Measurements from ENCODE around the gene GMCL2.
A peak's percentile ranks its signal among the peaks of the same experiment; 100 is the strongest.
"Not testable (repeated sequence)": the region's sequence is repeated elsewhere in the genome, so short reads cannot be mapped to it uniquely, and the experiment has no call there.

The GMCL2 gene

DNA sequence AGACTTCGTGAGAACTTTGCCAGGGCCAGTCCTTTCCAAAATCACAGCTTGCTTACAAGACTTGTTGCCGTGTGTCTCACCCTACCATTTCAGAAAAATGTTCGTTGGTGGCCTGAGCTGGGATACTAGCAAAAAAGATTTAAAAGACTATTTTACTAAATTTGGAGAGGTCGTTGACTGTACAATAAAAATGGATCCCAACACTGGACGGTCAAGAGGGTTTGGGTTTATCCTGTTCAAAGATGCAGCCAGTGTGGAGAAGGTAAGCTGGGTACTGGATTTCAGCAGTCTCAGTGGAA lies 18.5 kb upstream of the GMCL2 start:
- DNase-seq: no peak

DNA sequence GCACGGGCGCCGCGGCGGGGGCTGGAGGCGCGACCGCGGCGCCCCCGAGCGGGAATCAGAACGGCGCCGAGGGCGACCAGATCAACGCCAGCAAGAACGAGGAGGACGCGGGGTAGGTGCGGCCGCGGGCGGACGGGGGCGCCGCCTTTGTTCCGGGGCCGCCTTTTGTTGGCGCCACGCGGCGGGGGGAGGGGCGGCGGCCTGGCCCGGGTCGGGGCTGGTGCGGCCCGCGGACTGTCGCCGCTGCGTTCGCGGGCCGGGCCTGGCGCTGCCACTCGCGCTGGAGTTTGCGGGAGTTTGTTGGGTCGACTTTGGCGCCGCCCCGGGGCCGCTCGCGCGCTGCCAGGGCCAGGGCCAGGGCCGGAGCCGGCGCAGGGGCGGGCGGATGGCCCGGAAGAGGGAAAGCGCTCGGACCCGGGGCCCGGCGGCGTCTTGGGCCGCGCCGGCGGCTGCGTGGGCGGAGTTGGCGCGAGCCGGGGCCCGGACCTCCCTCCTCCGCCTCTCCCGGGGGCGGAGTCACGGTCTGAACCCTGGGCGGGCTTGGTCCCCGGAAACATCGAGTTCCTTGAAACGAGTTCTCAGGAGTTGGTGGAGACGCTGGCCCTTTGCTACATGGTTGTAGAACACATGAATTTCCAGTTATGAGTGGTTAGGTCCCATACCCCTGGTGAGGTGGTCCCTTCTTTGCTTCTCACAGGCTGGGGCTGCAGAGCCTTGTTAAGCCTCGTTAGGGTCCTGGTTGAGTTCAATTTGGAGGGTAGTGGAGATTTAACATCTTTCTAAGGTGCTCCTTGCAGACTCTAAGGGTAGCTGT lies 18.0 kb upstream of the GMCL2 start:
- peak in 1 of 2 donors; percentile 52 for DNase-seq

DNA sequence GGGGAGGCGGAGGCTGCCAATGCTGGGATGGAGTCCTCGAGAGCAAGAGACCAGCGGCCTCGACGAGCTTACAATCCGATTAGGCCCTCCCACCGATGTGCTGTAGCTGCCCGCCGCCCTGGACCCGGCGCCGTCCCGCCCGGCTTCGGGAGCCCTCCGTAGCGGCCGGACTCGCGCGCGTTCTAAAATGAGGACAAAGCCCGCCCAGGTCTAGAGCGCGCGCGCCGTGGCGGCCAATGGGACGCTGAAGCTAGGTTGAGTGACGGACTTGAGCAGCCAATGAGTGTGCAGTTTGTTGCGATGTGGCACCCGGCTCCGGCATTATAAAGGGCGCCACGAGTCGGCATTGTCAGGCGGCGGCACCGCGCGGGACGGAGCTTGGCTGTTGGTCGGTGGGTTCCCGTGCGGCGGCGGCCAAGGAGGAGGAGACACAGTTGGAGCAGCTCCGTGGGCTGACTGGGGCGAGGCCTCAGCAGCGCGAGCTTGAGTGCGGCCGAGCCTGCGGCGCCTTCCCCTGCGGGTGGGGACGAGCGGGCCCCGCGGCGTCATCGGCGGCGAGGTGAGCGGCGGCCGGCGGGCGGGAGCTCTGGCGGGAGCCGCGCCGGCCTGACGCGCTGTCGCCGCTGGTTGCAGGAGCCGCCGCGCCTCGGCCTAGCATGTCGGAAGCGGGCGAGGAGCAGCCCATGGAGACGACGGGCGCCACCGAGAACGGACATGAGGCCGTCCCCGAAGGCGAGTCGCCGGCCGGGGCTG lies 17.2 kb upstream of the GMCL2 start, which contains the start of gene HNRNPAB:
Gene HNRNPAB (plus strand): TSS at position 352 of the 753 bp plus-strand sequence. CDS start 305 bp downstream, at position 657.
- DNase-seq: peak; percentile 94

DNA sequence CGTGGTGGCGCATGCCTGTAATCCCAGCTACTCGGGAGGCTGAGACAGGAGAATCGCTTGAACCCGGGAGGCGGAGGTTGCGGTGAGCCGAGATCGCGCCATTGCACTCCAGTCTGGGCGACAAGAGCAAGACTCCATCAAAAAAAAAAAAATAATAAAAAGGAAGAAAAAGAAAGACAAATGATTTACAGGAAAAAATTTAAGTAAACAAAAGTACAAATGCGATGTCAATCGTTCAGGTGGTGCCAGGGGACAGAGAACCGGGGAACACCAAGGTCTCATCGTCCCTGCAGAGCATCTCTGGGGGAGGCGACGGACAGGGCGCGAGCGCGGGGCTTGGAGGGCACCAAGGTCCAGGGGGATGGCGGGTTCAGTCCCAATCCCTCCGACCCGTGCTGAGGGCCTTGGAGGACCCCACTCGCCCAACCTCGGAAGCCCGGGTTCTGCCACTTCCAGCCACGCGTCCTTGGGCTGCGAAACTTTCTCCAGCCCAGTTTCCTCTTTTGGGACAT lies 16.6 kb upstream of the GMCL2 start:
- no peak for DNase-seq

DNA sequence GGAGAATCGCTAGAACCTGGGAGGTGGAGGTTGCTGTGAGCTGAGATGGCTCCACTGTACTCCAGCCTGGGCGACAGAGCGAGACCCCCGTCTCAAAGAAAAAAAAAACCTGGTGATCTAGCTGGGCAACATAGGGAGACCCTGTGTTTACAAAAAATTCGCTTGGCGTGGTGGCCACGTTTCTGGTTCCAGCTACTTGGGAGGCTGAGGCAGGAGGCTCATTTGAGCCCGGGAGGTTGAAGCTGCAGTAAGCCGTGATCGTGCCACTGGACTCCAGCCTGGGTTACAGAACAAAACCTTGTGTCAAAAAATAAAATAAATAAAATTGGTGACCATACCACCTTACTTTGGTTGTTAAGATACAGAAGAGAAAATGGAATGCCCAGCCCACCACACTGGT lies 15.4 kb upstream of the GMCL2 start:
- no peak for DNase-seq

DNA sequence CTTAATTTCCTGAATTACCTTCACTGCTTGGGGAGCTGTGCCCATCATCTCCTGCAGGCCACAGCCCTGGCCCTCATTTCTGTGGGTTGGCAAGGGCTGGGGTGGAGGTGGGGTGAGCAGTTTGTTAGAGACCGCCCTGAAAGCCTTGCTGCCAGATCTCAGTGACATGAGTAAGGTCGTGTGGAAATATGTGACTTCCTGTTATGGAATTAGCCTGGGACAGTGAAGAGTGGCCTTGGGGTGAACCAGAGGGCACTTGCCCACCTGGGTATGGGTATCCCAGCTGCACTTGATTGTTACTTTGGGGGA lies 14.7 kb upstream of the GMCL2 start:
- no peak for DNase-seq

DNA sequence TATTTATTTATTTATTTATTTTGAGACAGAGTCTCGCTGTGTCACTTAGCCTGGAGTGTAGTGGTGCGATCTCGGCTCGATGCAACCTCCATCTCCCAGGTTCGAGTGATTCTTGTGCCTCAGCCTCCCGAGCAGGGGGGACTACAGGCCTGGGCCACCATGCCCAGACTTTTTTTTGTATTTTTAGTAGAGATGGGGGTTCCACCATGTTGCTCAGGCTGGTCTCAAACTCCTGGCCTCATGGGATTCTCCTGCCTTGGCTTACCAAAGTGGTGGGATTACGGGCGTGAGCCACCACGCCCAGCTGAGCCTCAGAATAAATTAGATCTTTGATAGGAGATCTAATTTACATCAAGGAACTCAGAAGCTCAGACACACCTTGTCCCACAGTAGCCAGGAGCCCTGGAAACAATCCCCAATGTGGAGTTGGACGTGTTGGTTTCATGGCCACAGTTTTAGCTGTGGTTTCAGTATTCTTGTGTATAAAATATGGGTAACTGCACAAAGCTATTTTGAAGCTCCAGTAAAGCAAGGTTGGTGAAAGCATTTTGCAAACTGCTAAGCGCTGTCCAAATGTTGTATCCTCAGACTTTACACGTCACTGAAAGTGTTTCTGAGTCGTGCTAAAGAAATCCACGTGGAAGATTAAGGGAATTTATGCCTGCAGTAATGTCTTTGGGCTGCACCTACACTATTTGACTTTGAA lies 14.2 kb upstream of the GMCL2 start:
- DNase-seq: no peak

DNA sequence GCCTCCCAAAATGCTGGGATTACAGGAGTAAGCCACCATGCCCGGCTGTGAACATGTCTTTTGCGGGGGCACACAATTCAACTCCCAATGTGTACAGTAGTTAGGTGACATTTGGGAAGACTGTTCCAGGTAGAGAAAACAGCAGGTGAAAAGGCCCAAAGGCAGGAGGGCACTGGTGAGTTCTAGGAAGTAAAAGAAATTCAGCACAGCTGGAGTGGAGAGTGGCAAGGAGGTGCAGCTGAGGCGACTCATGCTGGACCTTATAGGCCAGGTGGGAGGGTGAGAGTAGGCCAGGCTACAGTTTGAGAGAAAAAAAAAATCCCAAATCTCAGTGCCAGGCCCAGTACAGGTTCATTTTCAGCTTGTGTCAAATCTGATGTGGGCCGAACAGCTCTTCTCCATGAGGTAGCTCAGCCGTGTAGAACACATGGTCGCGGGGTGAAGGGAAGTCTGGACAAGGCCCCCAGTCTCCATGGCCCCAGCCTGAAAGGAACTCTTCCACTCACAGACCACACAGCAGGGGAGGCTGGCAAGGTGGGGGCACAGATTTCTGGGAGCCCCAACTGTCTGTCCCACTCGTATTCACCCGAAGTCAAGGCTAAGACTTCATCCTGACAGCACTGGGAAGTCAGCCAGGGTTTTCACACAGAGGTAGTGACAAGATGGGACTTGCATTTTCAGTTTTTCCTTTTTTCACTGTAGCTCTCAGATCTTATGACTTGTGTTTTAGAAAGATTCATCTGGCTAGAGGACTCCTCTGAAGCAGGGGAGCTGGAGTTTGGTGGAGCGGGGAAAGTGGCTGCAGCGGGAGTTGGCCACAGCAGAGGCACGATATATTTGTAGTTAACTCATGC lies 12.6 kb upstream of the GMCL2 start:
- no peak for DNase-seq

DNA sequence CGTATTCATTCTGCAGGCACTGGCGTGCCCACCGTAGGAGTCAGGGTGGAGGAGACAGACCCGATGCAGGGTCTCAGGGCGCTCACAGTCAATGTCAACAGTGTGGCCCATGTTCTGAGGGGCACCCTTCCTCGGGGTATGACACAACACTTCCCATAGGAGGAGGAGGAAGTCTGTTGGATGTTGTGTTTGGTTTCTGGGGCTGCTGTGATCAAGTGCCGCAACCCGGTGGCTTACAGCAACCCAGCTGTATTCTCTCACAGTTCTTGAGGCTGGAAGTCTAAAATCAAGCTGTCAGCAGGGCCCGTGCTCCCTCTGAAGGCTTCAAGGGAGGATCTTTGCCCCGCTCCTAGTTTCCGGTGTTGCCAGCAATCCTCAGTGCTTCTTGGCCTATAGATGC lies 11.5 kb upstream of the GMCL2 start:
- DNase-seq: no peak

DNA sequence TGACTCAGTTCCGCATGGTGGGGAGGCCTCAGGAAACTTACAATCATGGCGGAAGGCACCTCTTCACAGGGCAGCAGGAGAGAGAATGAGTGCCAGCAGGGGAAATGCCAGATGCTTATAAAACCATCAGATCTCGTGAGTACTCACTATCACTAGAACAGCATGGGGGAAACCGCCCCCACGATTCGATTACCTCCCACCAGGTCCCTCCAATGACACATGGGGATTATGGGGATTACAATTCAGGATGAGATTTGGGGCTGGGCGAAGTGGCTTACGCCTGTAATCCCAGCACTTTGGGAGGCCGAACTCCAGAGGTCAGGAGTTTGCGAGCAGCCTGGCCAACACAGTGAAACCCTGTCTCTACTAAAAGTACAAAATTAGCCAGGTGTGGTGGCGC lies 11.0 kb upstream of the GMCL2 start:
- DNase-seq: not testable (repeated sequence)

DNA sequence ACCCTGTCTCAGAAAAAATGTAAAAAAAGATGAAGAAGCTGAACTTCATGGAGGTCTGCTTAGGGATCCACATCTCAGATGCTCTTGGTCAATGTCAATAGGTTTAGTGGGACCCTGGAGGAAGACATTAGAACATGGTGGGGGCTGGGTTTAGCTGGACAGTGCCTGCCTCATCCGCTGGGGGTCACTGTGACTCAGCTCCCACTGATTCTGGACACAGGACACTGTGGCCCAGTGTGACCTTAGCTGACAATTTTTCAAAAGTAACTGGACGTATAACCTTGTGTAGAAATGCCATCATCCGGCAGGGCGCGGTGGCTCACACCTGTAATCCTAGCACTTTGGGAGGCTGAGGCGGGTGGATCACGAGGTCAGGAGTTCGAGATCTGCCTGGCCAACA lies 9.8 kb upstream of the GMCL2 start:
- DNase-seq: no peak

DNA sequence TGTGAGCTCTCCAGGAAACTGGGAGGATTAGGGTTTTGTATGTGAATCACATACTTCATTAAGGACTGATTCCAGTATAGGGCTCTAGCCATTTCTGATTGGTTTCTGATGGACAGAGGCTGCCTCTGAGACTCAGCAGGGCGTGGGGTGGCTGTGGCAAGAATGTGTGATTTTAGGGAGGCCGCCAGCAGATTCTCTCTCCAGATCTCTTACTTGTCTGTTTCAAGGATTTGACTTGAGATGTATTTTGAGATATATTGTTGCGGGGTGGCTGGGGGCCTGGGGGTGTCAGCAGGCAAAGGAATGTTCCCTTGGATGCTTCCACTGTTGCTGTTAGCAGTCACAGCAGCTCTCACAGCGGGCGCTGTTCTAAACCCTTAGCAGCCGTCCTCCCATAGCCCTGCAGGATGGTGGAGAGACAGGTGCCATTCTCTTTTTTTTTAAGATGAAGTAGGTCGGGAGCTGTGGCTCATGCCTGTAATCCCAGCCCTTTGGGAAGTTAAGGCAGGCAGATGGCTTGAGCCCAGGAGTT lies 9.2 kb upstream of the GMCL2 start:
- no peak for DNase-seq

DNA sequence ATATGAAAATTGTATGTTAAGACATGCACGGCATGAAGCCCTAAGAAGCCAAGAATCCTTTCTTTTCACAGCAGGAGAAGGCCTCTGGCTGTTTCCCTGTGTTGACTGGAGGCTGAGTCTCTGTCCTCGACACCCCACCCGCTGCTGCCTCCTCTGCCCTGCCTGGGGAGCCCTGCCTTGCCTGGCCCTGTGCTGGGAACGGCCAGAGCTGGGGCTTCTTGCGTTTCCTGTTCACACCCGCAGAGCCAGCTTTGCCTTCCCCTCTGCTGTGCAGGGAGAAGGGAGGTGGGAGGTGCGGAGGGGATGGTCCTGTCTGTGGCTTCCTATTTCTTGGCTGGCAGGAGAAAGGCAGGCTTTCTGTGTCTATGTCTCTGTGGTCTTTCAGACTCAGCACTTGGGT lies 6.9 kb upstream of the GMCL2 start:
- no peak for DNase-seq

DNA sequence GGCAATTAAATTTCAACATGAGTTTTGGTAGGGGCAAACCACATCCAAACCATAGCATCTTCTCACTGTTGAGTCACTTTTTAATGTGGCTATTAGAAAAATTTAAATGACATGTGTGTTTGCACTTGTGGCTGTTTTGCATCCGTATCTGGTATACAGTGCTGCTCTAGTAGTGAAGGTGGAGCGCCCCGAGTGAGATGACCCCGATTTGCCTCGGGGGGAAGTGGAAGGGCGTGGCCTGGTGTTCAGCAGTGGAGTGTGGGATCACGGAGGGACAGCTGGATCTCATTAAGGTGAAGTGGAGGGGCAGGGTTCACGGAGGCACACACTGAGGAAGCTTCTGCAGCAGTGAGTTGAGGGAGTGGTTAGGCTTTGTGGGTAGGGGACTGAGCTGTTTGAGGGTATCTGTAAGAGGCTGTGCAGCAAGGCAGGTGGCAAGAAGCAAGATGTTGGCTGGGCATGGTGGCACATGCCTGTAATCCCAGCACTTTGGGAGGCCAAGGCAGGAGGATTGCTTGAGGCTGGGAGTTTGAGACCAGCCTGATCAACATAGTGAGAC lies 6.2 kb upstream of the GMCL2 start:
- no peak for DNase-seq

DNA sequence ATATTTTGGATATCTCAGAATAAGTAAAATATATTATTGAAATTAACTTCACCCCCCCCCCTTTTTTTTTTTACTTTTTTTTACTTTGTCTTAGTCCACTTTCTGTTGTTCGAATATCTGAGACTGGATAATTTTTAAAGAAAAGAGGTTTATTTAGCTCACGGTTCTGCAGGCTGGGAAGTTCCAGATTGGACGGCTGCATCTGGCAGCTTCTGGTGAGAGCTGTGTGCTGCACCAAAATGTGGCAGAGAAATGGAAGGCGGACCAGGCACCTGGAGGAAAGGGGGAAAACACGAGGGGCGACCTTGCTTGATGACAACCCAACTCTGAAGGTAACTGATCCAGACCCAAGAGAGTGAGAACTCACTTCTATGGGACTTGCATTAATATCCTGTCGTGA lies 5.6 kb upstream of the GMCL2 start:
- no peak for DNase-seq

DNA sequence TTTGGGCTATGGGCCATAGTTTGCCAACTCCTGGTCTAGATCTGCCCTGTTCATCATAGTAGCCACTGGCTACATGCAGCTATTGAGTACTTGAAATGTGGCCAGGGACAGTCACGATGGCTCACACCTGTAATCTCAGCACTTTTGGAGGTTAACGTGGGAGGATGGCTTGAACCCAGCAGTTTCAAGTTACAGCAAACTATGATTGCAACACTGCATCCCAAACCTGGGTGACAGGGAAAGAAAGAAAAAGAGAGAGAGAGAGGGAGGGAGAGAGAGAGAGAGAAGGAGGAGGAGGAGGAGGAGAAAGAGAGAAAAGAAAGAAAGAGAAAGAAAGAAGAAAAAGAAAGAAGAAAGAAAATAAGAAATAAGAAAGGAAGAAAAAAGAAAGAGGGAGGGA lies 5.1 kb upstream of the GMCL2 start:
- no peak for DNase-seq

DNA sequence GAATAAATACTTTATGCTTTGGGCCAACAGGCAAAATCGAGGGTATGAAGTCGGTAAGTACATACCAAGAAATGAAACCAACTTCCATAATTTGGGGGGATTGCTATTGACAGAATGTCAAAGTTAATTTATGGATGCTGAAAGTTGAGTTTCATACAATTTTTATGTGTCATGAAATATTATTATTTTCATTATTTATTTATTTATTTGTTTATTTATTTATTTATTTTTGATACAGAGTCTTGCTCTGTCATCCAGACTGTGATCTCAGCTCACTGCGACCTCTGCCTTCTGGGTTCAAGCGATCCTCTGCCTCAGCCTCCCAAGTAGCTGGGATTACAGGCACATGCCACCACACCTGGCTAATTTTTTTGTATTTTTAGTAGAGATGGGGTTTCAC lies 4.5 kb upstream of the GMCL2 start:
- DNase-seq: no peak

DNA sequence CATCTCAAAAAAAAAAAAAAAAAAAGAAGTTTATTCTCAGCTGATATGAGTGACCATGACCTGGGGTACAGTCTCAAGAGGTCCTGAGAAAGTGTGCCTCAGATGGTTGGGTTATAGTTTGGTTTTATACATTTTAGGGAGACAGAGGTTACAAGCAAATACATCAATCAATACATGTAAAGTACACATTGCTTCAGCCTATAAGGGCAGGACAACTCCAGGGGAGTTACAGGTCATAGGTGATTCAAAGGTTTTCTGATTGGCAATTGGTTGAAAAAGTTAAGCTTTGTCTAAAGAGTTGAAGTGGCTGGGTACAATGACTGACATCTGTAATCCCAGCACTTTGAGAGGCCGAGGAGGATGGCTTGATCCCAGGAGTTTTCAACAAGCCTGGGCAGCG lies 2.3 kb upstream of the GMCL2 start:
- DNase-seq: no peak

DNA sequence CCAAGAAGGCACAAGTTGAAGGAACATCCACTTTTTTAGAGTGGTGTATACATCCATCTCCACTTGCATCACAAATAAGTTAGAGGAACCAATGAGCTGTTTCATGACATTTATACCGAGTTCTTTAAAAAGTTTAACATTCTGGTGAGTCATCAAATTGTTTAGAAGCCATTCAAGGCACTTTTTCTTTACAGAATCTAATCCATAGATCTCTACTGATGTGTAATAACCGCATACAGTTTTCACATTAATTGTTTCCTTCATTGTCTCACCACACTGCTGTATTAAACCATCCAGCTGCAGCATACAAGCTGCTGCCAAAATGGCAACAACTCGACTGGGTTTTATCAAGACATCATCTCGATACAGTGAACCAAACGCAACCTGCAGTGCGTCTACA lies 744 bp downstream of the GMCL2 start:
- no peak for DNase-seq

DNA sequence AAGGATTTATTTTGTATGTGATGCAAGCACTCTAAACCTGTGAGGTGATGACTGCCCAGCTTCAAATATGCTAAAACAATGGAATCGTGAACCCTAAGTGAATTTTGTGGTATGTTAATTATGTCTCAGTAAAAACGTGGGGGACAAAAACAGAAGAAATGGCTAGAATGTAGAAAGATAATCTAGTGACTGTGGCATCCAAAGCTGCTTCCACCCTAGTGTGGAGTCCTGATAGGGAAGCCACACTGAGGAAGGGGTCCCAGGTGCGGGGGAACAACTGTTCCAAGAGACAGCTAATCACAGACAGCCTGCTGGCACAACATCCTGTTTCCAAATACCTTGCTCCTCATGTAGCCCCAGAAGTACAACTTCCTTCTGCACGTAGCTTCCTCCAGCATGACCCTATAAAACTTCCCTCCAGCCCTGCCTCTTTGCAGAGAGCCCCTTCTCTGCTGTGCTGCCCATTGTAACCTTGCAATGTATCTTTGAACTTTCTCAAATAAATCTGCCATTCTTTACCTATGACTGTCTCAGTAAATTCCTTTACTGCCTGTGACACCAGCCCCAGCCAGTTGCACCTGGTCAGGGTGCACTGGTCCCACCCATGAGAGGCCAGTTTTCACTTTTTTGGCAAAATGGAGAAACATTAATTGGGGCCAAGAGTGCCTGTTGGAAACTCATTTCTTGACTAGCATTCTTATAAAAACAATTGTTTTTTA lies 4.9 kb downstream of the GMCL2 start:
- no peak for DNase-seq

DNA sequence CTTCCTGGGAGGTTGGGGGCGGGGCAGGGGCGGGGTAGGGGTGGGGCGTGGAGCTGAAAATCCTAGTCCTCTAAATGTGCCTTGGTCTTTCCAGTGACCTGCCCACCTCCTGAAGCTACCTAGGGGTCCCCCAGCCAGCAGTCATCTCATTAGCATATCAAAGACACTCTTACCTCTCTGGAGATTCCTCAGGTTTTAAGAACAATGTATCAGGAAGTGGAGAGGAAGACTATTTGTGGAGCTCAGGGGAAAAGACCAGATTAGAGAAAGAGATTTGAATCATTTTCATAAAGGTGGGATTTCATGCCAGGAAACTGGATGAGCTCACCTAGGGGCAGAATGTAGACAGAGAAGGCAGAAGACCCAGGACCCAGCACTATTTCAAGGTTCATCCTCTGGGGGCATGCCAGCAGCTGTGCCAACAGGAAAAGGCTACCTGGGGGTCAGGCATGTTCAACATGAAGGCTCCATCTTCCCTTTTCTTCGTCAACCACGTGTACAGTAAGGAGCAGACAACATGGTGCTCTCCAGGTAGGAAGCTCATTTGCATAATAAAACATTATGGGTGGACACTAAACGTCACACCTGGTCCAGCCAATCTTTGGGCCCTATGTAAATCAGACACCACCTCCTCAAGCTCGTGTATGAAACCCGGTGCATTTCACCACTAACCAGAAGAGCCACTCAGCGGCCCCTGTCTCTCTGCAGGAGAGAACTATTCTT lies 6.9 kb downstream of the GMCL2 start:
- no peak for DNase-seq

Measured in hippocampal formation (tissue), 2 donors.